ENCODE results near the gene B3GNT7. TPM values are rescaled to one million over a fixed set of nuclear protein-coding genes. Genes with fewer than 3 reads are reported as not detected.

Gene B3GNT7
- total and polyA plus RNA-seq, 2 experiments from 2014 or later = 44.2 to 89.4 TPM

DNA sequence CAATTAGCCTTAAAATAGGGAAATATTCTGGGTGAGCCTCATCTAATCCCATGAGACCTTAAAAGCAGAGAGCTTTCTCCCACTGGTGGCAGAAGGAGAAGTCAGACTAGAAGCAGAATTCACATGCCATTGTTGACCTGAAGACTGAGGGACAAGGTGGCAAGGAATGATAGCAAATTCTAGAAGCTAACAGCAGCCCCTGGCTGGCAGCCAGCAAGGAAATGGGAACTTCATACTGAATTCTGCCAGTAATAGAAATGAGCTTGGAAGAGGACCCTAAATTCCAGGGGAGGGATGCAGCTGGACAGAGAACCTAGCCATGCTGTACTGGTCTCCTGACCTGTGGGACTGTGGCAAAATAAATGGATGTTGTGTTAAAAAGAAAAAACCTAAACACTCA, 19.5 kb downstream of the B3GNT7 start:
- Mint-ChIP-seq H3K4me3 (no peak overlapping the region), H3K36me3 (ENCODE audit: low read depth) (peaks cover 13% of the 10 kb centered on the region), H3K4me1 (peaks cover 39% of the 10 kb centered on the region), H3K9me3 (peaks cover 7% of the 10 kb centered on the region), H3K27ac (no peak overlapping the region), H3K27me3 (ENCODE audit: insufficient read depth, low read depth, poor library complexity) (peaks cover 13% of the 10 kb centered on the region)
- Histone ChIP-seq H3K27ac (ENCODE audit: low read depth) (no peak overlapping the region), H3F3A (replicated peaks; ENCODE audit: low read depth) (peaks cover 10% of the 10 kb centered on the region; the same call in 1 of the 2 replicates), H3K4me1 (ENCODE audit: insufficient read depth) (peaks cover 30% of the 10 kb centered on the region), H3K4me2 (no peak overlapping the region), H4K20me1 (replicated peaks; ENCODE audit: insufficient read depth) (no peaks in the 10 kb centered on the region), H2AFZ (no peak overlapping the region), H3K9me2 (ENCODE audit: insufficient read depth) (no peaks in the 10 kb centered on the region), H3K4me3 (no peak overlapping the region), H3K79me2 (replicated peaks; ENCODE audit: insufficient read depth) (no peaks in the 10 kb centered on the region), H3K27me3 (ENCODE audit: insufficient read depth) (no peaks in the 10 kb centered on the region), H3K36me3 (ENCODE audit: insufficient read depth) (no peaks in the 10 kb centered on the region)
- DNase-seq (ENCODE audit: low spot score) (peak; percentile 0), ATAC-seq (no peak)
- TF ChIP-seq, protein P1, sequence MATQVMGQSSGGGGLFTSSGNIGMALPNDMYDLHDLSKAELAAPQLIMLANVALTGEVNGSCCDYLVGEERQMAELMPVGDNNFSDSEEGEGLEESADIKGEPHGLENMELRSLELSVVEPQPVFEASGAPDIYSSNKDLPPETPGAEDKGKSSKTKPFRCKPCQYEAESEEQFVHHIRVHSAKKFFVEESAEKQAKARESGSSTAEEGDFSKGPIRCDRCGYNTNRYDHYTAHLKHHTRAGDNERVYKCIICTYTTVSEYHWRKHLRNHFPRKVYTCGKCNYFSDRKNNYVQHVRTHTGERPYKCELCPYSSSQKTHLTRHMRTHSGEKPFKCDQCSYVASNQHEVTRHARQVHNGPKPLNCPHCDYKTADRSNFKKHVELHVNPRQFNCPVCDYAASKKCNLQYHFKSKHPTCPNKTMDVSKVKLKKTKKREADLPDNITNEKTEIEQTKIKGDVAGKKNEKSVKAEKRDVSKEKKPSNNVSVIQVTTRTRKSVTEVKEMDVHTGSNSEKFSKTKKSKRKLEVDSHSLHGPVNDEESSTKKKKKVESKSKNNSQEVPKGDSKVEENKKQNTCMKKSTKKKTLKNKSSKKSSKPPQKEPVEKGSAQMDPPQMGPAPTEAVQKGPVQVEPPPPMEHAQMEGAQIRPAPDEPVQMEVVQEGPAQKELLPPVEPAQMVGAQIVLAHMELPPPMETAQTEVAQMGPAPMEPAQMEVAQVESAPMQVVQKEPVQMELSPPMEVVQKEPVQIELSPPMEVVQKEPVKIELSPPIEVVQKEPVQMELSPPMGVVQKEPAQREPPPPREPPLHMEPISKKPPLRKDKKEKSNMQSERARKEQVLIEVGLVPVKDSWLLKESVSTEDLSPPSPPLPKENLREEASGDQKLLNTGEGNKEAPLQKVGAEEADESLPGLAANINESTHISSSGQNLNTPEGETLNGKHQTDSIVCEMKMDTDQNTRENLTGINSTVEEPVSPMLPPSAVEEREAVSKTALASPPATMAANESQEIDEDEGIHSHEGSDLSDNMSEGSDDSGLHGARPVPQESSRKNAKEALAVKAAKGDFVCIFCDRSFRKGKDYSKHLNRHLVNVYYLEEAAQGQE (IDR thresholded peaks at IDR 0.05; ENCODE audit: unreplicated experiment) = no peak
- no peak for TF ChIP-seq STAT1 (IDR thresholded peaks at IDR 0.05; ENCODE audit: unreplicated experiment)
- TF ChIP-seq POLR2AphosphoS5 (IDR thresholded peaks at IDR 0.05; ENCODE audit: low read depth) = no peak

DNA sequence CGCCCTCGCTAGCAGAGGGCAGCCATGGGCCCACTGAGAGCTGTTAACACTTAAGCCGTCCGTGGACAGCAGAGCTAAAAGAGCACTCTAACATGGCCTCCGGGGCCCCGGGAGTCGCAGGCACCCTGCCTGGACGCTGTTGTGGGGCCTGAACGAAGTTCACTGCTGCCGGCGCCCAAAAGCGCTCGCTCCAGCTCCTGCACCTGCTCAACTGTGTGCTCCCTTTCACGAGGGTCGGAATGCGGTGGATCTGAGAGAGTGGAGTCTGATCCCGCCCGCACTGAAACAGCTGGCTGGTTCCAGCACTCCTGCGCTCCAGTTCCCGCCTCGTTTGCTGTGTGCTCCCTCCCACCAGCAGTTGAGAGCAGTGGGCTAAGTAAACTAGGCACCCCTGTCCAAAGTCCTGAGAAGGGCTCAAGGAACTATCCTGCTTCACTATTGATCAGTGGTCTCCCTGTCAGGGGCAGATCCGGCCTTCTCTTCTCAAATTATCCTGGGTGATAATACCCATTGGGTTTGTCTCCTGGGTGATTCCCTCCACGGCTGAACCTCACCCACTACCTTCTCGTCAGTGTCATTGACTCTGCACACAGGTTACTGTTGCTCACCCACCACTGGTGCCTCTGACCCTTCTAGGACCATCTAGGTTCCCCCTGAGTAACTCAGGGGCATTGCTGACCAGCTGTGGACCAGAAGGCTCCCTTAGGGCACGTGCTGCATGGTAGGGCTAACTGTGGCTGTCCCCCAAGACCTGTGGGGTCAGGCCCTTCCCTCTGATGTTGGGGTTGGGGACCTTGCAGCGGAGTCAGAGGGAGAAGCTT, 23.5 kb downstream of the B3GNT7 start:
- Histone ChIP-seq H3K27me3 (ENCODE audit: insufficient read depth) (no peaks in the 10 kb centered on the region), H3K9me2 (ENCODE audit: insufficient read depth) (0 out of 2 replicates have a peak, but pooled peaks cover 5% of the 10 kb centered on the region), H3K4me3 (no peak overlapping the region), H2AFZ (peak overlapping the region; percentile 69; the same call in 1 of the 2 replicates), H3K79me2 (replicated peaks; ENCODE audit: insufficient read depth) (no peaks in the 10 kb centered on the region), H3K27ac (ENCODE audit: low read depth) (no peak overlapping the region), H3F3A (replicated peaks; ENCODE audit: low read depth) (0 out of 2 replicates have a peak, but pooled peaks cover 4% of the 10 kb centered on the region), H3K4me2 (no peak overlapping the region), H3K4me1 (ENCODE audit: insufficient read depth) (peaks cover 6% of the 10 kb centered on the region), H4K20me1 (replicated peaks; ENCODE audit: insufficient read depth) (no peaks in the 10 kb centered on the region), H3K36me3 (ENCODE audit: insufficient read depth) (no peaks in the 10 kb centered on the region)
- peak; percentile 39 for ATAC-seq
- peaks cover 7% of the 10 kb centered on the region; the same call in 1 of the 3 replicates for H3K36me3 Mint-ChIP-seq (ENCODE audit: low read depth)
- no peaks in the 10 kb centered on the region; the same call in 2 of the 3 replicates for H3K9me3 Mint-ChIP-seq
- H3K4me3 Mint-ChIP-seq = no peak overlapping the region
- no peak overlapping the region for H3K27ac Mint-ChIP-seq
- H3K4me1 Mint-ChIP-seq = peaks cover 7% of the 10 kb centered on the region
- no peaks in the 10 kb centered on the region for H3K27me3 Mint-ChIP-seq (ENCODE audit: insufficient read depth, low read depth, poor library complexity)
- DNase-seq (ENCODE audit: low spot score) = no peak
- TF ChIP-seq ZNF331 (CRISPR knock-in tag; IDR thresholded peaks at IDR 0.05; ENCODE audit: low read depth) (no peak), EZH2phosphoT487 (IDR thresholded peaks at IDR 0.05; ENCODE audit: unreplicated experiment) (no peak), NANOG (IDR thresholded peaks at IDR 0.05; ENCODE audit: borderline replicate concordance) (no peak), CREB1 (CRISPR knock-in tag; IDR thresholded peaks at IDR 0.05; ENCODE audit: low read depth) (no peak)
- TF ChIP-seq, protein P2, sequence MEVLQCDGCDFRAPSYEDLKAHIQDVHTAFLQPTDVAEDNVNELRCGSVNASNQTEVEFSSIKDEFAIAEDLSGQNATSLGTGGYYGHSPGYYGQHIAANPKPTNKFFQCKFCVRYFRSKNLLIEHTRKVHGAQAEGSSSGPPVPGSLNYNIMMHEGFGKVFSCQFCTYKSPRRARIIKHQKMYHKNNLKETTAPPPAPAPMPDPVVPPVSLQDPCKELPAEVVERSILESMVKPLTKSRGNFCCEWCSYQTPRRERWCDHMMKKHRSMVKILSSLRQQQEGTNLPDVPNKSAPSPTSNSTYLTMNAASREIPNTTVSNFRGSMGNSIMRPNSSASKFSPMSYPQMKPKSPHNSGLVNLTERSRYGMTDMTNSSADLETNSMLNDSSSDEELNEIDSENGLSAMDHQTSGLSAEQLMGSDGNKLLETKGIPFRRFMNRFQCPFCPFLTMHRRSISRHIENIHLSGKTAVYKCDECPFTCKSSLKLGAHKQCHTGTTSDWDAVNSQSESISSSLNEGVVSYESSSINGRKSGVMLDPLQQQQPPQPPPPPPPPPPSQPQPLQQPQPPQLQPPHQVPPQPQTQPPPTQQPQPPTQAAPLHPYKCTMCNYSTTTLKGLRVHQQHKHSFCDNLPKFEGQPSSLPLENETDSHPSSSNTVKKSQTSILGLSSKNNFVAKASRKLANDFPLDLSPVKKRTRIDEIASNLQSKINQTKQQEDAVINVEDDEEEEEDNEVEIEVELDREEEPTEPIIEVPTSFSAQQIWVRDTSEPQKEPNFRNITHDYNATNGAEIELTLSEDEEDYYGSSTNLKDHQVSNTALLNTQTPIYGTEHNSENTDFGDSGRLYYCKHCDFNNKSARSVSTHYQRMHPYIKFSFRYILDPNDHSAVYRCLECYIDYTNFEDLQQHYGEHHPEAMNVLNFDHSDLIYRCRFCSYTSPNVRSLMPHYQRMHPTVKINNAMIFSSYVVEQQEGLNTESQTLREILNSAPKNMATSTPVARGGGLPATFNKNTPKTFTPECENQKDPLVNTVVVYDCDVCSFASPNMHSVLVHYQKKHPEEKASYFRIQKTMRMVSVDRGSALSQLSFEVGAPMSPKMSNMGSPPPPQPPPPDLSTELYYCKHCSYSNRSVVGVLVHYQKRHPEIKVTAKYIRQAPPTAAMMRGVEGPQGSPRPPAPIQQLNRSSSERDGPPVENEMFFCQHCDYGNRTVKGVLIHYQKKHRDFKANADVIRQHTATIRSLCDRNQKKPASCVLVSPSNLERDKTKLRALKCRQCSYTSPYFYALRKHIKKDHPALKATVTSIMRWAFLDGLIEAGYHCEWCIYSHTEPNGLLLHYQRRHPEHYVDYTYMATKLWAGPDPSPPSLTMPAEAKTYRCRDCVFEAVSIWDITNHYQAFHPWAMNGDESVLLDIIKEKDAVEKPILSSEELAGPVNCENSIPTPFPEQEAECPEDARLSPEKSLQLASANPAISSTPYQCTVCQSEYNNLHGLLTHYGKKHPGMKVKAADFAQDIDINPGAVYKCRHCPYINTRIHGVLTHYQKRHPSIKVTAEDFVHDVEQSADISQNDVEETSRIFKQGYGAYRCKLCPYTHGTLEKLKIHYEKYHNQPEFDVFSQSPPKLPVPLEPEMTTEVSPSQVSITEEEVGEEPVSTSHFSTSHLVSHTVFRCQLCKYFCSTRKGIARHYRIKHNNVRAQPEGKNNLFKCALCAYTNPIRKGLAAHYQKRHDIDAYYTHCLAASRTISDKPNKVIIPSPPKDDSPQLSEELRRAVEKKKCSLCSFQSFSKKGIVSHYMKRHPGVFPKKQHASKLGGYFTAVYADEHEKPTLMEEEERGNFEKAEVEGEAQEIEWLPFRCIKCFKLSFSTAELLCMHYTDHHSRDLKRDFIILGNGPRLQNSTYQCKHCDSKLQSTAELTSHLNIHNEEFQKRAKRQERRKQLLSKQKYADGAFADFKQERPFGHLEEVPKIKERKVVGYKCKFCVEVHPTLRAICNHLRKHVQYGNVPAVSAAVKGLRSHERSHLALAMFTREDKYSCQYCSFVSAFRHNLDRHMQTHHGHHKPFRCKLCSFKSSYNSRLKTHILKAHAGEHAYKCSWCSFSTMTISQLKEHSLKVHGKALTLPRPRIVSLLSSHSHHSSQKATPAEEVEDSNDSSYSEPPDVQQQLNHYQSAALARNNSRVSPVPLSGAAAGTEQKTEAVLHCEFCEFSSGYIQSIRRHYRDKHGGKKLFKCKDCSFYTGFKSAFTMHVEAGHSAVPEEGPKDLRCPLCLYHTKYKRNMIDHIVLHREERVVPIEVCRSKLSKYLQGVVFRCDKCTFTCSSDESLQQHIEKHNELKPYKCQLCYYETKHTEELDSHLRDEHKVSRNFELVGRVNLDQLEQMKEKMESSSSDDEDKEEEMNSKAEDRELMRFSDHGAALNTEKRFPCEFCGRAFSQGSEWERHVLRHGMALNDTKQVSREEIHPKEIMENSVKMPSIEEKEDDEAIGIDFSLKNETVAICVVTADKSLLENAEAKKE (CRISPR knock-in tag; IDR thresholded peaks at IDR 0.05) = no peak
